ENCODE results near the gene GPHN. TPM values are rescaled to one million over a fixed set of nuclear protein-coding genes. Genes with fewer than 3 reads are reported as not detected.

Gene GPHN
- polyA plus RNA-seq, 2 of the 4 experiments (the other 2 are of a cell fraction) = 12.7 to 15.5 TPM

GRCh38 chr14:67195279-67195678 lies 687.3 kb downstream of the GPHN start:
- ChIA-PET POLR2A (no interaction called here), CTCF (interaction anchor here (1.0 kb wide), 1 partner anchor 29 kb away, joined by 4 read pairs; no protein-coding TSS in a partner anchor)
- ATAC-seq = no peak

GRCh38 chr14:67199016-67199415 lies 691.1 kb downstream of the GPHN start:
- FAIRE-seq (no peak), ATAC-seq (no peak), DNase-seq (ENCODE audit: low read depth in 1 of 2, low spot score in 1 of 2) (no peak)
- ChIA-PET POLR2A (no interaction called here), CTCF (interaction anchor here (1.5 kb wide), 1 partner anchor 32 kb away, joined by 4 read pairs; no protein-coding TSS in a partner anchor)
- H3K4me1 ChIP-seq = no peaks in the 10 kb centered on the region
- H3K27ac ChIP-seq = no peak overlapping the region
- TF ChIP-seq HES2 (IDR thresholded peaks at IDR 0.05) (no peak), ZFP36 (IDR thresholded peaks at IDR 0.05; ENCODE audit: borderline replicate concordance, partially characterized antibody) (no peak), MAZ (IDR thresholded peaks at IDR 0.05; ENCODE audit: borderline replicate concordance, low read depth, low read length) (no peak), POLR2A (IDR thresholded peaks at IDR 0.05; ENCODE audit: low read length) (no peak), ESRRA (IDR thresholded peaks at IDR 0.05; ENCODE audit: borderline replicate concordance, low read length) (no peak), JUN (IDR thresholded peaks at IDR 0.05) (no peak), HOXB13 (CRISPR knock-in tag; IDR thresholded peaks at IDR 0.05; ENCODE audit: low read depth) (no peak), ELK1 (IDR thresholded peaks at IDR 0.05; ENCODE audit: low read depth, low read length) (no peak), EHF (CRISPR knock-in tag; IDR thresholded peaks at IDR 0.05) (no peak), SMC3 (IDR thresholded peaks at IDR 0.05) (no peak), HEYL (CRISPR knock-in tag; IDR thresholded peaks at IDR 0.05) (no peak)
- H3K4me3 ChIP-seq = no peak overlapping the region
- H3K4me2 ChIP-seq = no peak overlapping the region
- WGBS (ENCODE audit: missing lambda C conversion rate) = 80% methylated on average over 6 of the region's 6 CpGs
- no peaks in the 10 kb centered on the region for H3K9me3 ChIP-seq

More at GRCh38 chr14:67195279-67195678, 687.3 kb downstream of the GPHN start:
- WGBS (ENCODE audit: missing lambda C conversion rate) = 88% methylated on average over 2 of the region's 2 CpGs
- no peaks in the 10 kb centered on the region for H3K9me3 ChIP-seq
- H3K27ac ChIP-seq = no peak overlapping the region
- no peak overlapping the region for H3K4me3 ChIP-seq
- no peak for DNase-seq (ENCODE audit: low read depth in 1 of 2, low spot score in 1 of 2)
- H3K4me1 ChIP-seq = no peaks in the 10 kb centered on the region
- FAIRE-seq = no peak
- TF ChIP-seq ELK1 (IDR thresholded peaks at IDR 0.05; ENCODE audit: low read depth, low read length) (no peak), CBX2 (IDR thresholded peaks at IDR 0.05; ENCODE audit: borderline replicate concordance, low read depth) (no peak), ESRRA (IDR thresholded peaks at IDR 0.05; ENCODE audit: borderline replicate concordance, low read length) (no peak), HEYL (CRISPR knock-in tag; IDR thresholded peaks at IDR 0.05) (no peak), EHMT2 (IDR thresholded peaks at IDR 0.05; ENCODE audit: low read depth) (no peak), MAZ (IDR thresholded peaks at IDR 0.05; ENCODE audit: borderline replicate concordance, low read depth, low read length) (no peak)
- no peak overlapping the region for H3K4me2 ChIP-seq

- 66% methylated on average over 8 of the region's 8 CpGs for WGBS (ENCODE audit: missing lambda C conversion rate)
- ATAC-seq = no peak
- ChIA-PET POLR2A (no interaction called here), CTCF (no interaction called here)
- DNase-seq (ENCODE audit: low read depth in 1 of 2, low spot score in 1 of 2) = no peak
- no peak overlapping the region for H3K27ac ChIP-seq
- no peaks in the 10 kb centered on the region for H3K4me1 ChIP-seq
- no peak overlapping the region for H3K4me2 ChIP-seq
- no peak for FAIRE-seq
- no peak overlapping the region for H3K4me3 ChIP-seq
- H3K9me3 ChIP-seq = no peaks in the 10 kb centered on the region
- TF ChIP-seq CTCF (IDR thresholded peaks at IDR 0.05) = no peak
- TF ChIP-seq POLR2AphosphoS2 (conservative IDR thresholded peaks at IDR 0.05; ENCODE audit: low read length) = no peak
- no peak for TF ChIP-seq RNF2 (IDR thresholded peaks at IDR 0.05; ENCODE audit: borderline replicate concordance, low read depth)
- no peak for TF ChIP-seq ESRRA (IDR thresholded peaks at IDR 0.05; ENCODE audit: borderline replicate concordance, low read length)
- no peak for TF ChIP-seq NFE2L2 (conservative IDR thresholded peaks at IDR 0.05; ENCODE audit: low read length)
- no peak for TF ChIP-seq KDM5A (IDR thresholded peaks at IDR 0.05)
- TF ChIP-seq HOXB5 (CRISPR knock-in tag; IDR thresholded peaks at IDR 0.05) = no peak
- no peak for TF ChIP-seq RCOR1 (IDR thresholded peaks at IDR 0.05; ENCODE audit: low read depth, low read length)
- TF ChIP-seq NR3C1 (IDR thresholded peaks at IDR 0.05) = no peak
- no peak for TF ChIP-seq PBX3 (IDR thresholded peaks at IDR 0.05)
- no peak for TF ChIP-seq RFX5 (IDR thresholded peaks at IDR 0.05)
- no peak for TF ChIP-seq RAD21 (conservative IDR thresholded peaks at IDR 0.05 in 1 of 2, IDR thresholded peaks at IDR 0.05 in 1 of 2)
- no peak for TF ChIP-seq ZNF302 (CRISPR knock-in tag; IDR thresholded peaks at IDR 0.05)
- no peak for TF ChIP-seq FOSL2 (IDR thresholded peaks at IDR 0.05)
- TF ChIP-seq FOSL2 (CRISPR knock-in tag; IDR thresholded peaks at IDR 0.05) = no peak
- no peak for TF ChIP-seq BHLHE40 (IDR thresholded peaks at IDR 0.05; ENCODE audit: low read depth, low read length)
- TF ChIP-seq MYC (IDR thresholded peaks at IDR 0.05; ENCODE audit: borderline replicate concordance, low read length) = no peak
These were observed 699.9 kb downstream of the GPHN start for GRCh38 chr14:67207810-67208209.

All from A549 (cell line).